ENCODE measurements around the gene DHRS12. TPM values are rescaled to one million over a fixed set of nuclear protein-coding genes. Genes with fewer than 3 reads are reported as not detected.

DHRS12 gene
- total RNA-seq, 1 donor from 2014 or later = 5.2 TPM

DNA sequence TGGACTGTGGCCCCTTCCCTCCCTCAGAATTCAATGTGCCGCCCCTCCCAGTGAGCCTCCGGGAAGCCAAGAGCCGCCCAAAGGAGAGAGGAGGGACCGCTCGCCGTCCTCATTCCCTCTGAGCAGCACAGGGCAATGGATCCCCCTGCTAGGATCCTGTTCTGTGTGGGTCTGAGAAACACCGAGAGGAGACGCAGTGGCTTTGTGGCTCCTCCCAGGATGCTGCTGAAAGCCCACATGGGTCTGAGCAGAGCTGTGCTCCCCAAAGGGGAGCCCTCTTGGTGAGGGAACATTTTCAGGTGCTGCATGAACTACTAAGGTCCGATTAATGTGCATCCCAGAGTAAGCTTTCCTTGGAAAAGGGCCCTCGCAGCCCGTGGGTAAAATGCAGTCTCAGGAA is 30.4 kb downstream of the DHRS12 start:
- H3K4me3 ChIP-seq (ENCODE audit: low read length in 3 of 3) = no peak overlapping the region

GRCh38 chr13:51772781-51773180 is 31.2 kb downstream of the DHRS12 start:
- H3K27ac ChIP-seq (ENCODE audit: low read depth, low read length) = no peak overlapping the region
- no peak overlapping the region for H3K9ac ChIP-seq (ENCODE audit: low read depth in 1 of 3, low read length in 3 of 3)
- H3K4me1 ChIP-seq (ENCODE audit: control insufficient read depth in 3 of 3, insufficient read depth in 3 of 3, low read length in 3 of 3) = peaks cover 11 to 14% (median 13%) of the 10 kb centered on the region in 3 donors
- no peaks in the 10 kb centered on the region for H3K27me3 ChIP-seq (ENCODE audit: control insufficient read depth in 3 of 3, insufficient read depth in 3 of 3, low read length in 3 of 3)
- no peaks in the 10 kb centered on the region for H3K9me3 ChIP-seq (ENCODE audit: control insufficient read depth in 3 of 3, low read length in 3 of 3)
- H3K4me3 ChIP-seq (ENCODE audit: low read length in 3 of 3) = no peak overlapping the region
- peaks cover 6 to 13% (median 13%) of the 10 kb centered on the region in 3 donors for H3K36me3 ChIP-seq (ENCODE audit: control insufficient read depth in 3 of 3, insufficient read depth in 3 of 3, low read length in 3 of 3)

More for the DNA sequence above, 30.4 kb downstream of the DHRS12 start:
- peaks cover 4 to 13% (median 9%) of the 10 kb centered on the region in 3 donors for H3K36me3 ChIP-seq (ENCODE audit: control insufficient read depth in 3 of 3, insufficient read depth in 3 of 3, low read length in 3 of 3)
- H3K4me1 ChIP-seq (ENCODE audit: control insufficient read depth in 3 of 3, insufficient read depth in 3 of 3, low read length in 3 of 3) = peaks cover 13 to 17% (median 13%) of the 10 kb centered on the region in 3 donors
- no peak overlapping the region for H3K27ac ChIP-seq (ENCODE audit: low read depth, low read length)
- H3K27me3 ChIP-seq (ENCODE audit: control insufficient read depth in 3 of 3, insufficient read depth in 3 of 3, low read length in 3 of 3) = no peaks in the 10 kb centered on the region
- H3K9me3 ChIP-seq (ENCODE audit: control insufficient read depth in 3 of 3, low read length in 3 of 3) = no peaks in the 10 kb centered on the region
- H3K9ac ChIP-seq (ENCODE audit: low read depth in 1 of 3, low read length in 3 of 3) = no peak overlapping the region

- Histone ChIP-seq H3K4me1 (ENCODE audit: control insufficient read depth in 3 of 3, insufficient read depth in 3 of 3, low read length in 3 of 3) (peaks cover 11 to 14% (median 13%) of the 10 kb centered on the region in 3 donors), H3K9ac (ENCODE audit: low read depth in 1 of 3, low read length in 3 of 3) (no peak overlapping the region), H3K27ac (ENCODE audit: low read depth, low read length) (no peak overlapping the region), H3K4me3 (ENCODE audit: low read length in 3 of 3) (no peak overlapping the region), H3K27me3 (ENCODE audit: control insufficient read depth in 3 of 3, insufficient read depth in 3 of 3, low read length in 3 of 3) (no peaks in the 10 kb centered on the region), H3K36me3 (ENCODE audit: control insufficient read depth in 3 of 3, insufficient read depth in 3 of 3, low read length in 3 of 3) (peaks cover 6 to 18% (median 13%) of the 10 kb centered on the region in 3 donors), H3K9me3 (ENCODE audit: control insufficient read depth in 3 of 3, low read length in 3 of 3) (no peaks in the 10 kb centered on the region)
These were observed 31.9 kb downstream of the DHRS12 start for GRCh38 chr13:51772105-51772455.

- Histone ChIP-seq H3K36me3 (ENCODE audit: control insufficient read depth in 3 of 3, insufficient read depth in 3 of 3, low read length in 3 of 3) (peaks cover 6 to 22% (median 13%) of the 10 kb centered on the region in 3 donors), H3K4me1 (ENCODE audit: control insufficient read depth in 3 of 3, insufficient read depth in 3 of 3, low read length in 3 of 3) (peaks cover 11 to 14% (median 13%) of the 10 kb centered on the region in 3 donors), H3K4me3 (ENCODE audit: low read length in 3 of 3) (no peak overlapping the region), H3K27ac (ENCODE audit: low read depth, low read length) (no peak overlapping the region), H3K27me3 (ENCODE audit: control insufficient read depth in 3 of 3, insufficient read depth in 3 of 3, low read length in 3 of 3) (no peaks in the 10 kb centered on the region), H3K9ac (ENCODE audit: low read depth in 1 of 3, low read length in 3 of 3) (no peak overlapping the region), H3K9me3 (ENCODE audit: control insufficient read depth in 3 of 3, low read length in 3 of 3) (no peaks in the 10 kb centered on the region)
These were observed 32.4 kb downstream of the DHRS12 start for GRCh38 chr13:51771418-51772104.

DNA sequence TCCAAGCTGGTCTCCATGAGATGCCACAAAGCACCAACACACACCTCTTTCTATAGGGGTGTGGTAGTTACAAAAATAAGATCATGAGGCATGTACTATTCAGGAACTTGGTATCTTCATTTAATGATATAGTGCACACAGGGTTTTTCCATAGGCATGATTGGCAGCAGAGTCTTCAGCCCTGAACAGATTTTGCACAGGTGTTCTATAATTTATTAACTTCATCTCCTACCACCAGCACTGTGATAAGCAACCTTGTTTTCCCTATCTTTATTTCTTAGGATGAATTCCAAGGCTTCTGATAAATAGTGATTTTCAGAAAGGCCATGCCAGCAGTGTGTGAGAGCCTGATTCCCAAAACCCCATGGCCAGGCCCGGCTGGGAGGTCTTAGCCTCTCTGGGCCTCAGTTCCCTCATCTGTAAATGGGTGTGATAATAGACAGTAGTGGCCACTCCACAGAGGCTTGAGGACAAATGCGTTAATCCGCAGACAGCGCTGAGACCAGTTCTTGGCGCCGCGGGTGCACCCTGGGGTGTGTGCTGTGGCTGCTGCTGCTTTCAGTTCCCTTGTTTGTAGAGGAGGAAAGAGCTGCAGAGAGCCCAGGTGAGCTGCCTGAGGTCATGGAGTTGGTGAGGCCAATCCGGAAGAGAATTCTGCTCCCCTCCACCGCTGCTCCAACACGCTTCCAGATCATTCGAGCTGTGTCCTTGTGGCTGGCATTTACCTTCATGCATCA is 33.1 kb downstream of the DHRS12 start:
- Histone ChIP-seq H3K4me3 (ENCODE audit: low read length in 3 of 3) (no peak overlapping the region), H3K27ac (ENCODE audit: low read depth, low read length) (no peak overlapping the region), H3K4me1 (ENCODE audit: control insufficient read depth in 3 of 3, insufficient read depth in 3 of 3, low read length in 3 of 3) (peaks cover 11 to 14% (median 13%) of the 10 kb centered on the region in 3 donors), H3K9ac (ENCODE audit: low read depth in 1 of 3, low read length in 3 of 3) (no peak overlapping the region), H3K36me3 (ENCODE audit: control insufficient read depth in 3 of 3, insufficient read depth in 3 of 3, low read length in 3 of 3) (peaks cover 6 to 25% (median 13%) of the 10 kb centered on the region in 3 donors), H3K27me3 (ENCODE audit: control insufficient read depth in 3 of 3, insufficient read depth in 3 of 3, low read length in 3 of 3) (no peaks in the 10 kb centered on the region), H3K9me3 (ENCODE audit: control insufficient read depth in 3 of 3, low read length in 3 of 3) (no peaks in the 10 kb centered on the region)

GRCh38 chr13:51770160-51770559 is 33.8 kb downstream of the DHRS12 start:
- H3K4me3 ChIP-seq (ENCODE audit: low read length in 3 of 3) = no peak overlapping the region
- H3K9me3 ChIP-seq (ENCODE audit: control insufficient read depth in 3 of 3, low read length in 3 of 3) = no peaks in the 10 kb centered on the region
- peak overlapping the region; percentile 25 for H3K27ac ChIP-seq (ENCODE audit: low read depth, low read length)
- H3K9ac ChIP-seq (ENCODE audit: low read depth in 1 of 3, low read length in 3 of 3) = no peak overlapping the region
- H3K4me1 ChIP-seq (ENCODE audit: control insufficient read depth in 3 of 3, insufficient read depth in 3 of 3, low read length in 3 of 3) = peaks cover 11 to 14% (median 13%) of the 10 kb centered on the region in 3 donors
- no peaks in the 10 kb centered on the region for H3K27me3 ChIP-seq (ENCODE audit: control insufficient read depth in 3 of 3, insufficient read depth in 3 of 3, low read length in 3 of 3)
- peaks cover 6 to 25% (median 13%) of the 10 kb centered on the region in 3 donors for H3K36me3 ChIP-seq (ENCODE audit: control insufficient read depth in 3 of 3, insufficient read depth in 3 of 3, low read length in 3 of 3)

DNA sequence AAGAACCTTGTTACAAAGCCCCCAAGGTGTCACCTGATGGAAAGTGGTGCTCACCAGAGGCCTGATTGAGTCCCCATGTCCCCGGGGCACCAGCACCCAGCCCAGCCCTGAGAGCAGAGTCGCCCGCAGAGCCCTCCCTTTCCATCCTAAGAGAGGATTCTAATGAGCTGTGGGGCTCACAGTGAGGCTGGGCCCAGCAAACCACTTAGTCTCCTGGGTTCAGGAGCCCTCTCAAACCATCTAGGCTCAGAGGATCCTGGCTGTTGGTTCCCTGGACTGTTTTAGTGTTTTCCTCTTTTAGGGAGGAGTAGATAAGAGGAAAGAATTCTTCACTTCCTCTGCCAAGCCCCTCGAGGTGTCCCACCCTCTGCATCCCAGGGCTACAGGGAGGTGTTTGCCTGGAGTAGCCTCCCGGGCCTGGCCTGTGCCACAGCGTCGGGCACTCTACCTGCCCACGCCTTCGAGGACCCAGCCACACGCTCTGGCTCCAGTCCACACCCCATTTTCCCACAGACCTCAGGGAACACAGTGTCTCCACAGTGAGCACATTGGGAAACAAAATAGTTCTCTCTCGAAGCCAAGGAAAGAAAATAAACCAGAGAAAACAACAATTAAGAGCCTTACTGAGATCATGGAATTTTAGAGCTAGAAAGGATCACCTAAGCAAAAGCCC is 34.4 kb downstream of the DHRS12 start:
- peaks cover 6 to 25% (median 13%) of the 10 kb centered on the region in 3 donors for H3K36me3 ChIP-seq (ENCODE audit: control insufficient read depth in 3 of 3, insufficient read depth in 3 of 3, low read length in 3 of 3)
- H3K4me3 ChIP-seq (ENCODE audit: low read length in 3 of 3) = no peak overlapping the region
- peaks cover 15 to 19% (median 17%) of the 10 kb centered on the region in 3 donors for H3K4me1 ChIP-seq (ENCODE audit: control insufficient read depth in 3 of 3, insufficient read depth in 3 of 3, low read length in 3 of 3)
- H3K9ac ChIP-seq (ENCODE audit: low read depth in 1 of 3, low read length in 3 of 3) = no peak overlapping the region
- no peaks in the 10 kb centered on the region for H3K27me3 ChIP-seq (ENCODE audit: control insufficient read depth in 3 of 3, insufficient read depth in 3 of 3, low read length in 3 of 3)
- H3K27ac ChIP-seq (ENCODE audit: low read depth, low read length) = no peak overlapping the region
- H3K9me3 ChIP-seq (ENCODE audit: control insufficient read depth in 3 of 3, low read length in 3 of 3) = no peaks in the 10 kb centered on the region

DNA sequence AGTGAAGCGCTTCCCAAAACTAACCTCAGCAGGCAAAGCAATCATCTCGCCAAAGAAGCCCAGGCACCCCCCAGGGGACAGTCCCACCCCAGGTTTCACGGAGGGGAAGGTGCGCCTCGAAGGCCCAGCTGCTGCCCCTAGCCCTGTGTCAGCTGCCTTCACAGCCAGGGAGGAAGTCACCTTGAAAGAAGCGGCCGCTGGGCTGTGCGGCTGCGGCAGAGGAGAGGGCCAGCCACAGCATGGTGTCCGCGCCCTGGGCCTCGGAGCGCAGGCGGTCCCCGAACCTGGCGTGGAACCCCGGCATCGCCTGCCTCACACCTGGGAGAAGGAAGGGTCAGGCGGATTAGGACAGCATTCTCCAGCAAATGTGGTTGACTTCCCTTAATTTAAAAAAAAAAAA is 35.0 kb downstream of the DHRS12 start:
- Histone ChIP-seq H3K9me3 (ENCODE audit: control insufficient read depth in 3 of 3, low read length in 3 of 3) (no peaks in the 10 kb centered on the region), H3K4me1 (ENCODE audit: control insufficient read depth in 3 of 3, insufficient read depth in 3 of 3, low read length in 3 of 3) (peaks cover 20 to 22% (median 22%) of the 10 kb centered on the region in 3 donors), H3K36me3 (ENCODE audit: control insufficient read depth in 3 of 3, insufficient read depth in 3 of 3, low read length in 3 of 3) (peaks cover 6 to 25% (median 13%) of the 10 kb centered on the region in 3 donors), H3K9ac (ENCODE audit: low read depth in 1 of 3, low read length in 3 of 3) (no peak overlapping the region), H3K27me3 (ENCODE audit: control insufficient read depth in 3 of 3, insufficient read depth in 3 of 3, low read length in 3 of 3) (no peaks in the 10 kb centered on the region), H3K4me3 (ENCODE audit: low read length in 3 of 3) (no peak overlapping the region), H3K27ac (ENCODE audit: low read depth, low read length) (no peak overlapping the region)

GRCh38 chr13:51768378-51768921 is 35.5 kb downstream of the DHRS12 start:
- peaks cover 20 to 22% (median 22%) of the 10 kb centered on the region in 3 donors for H3K4me1 ChIP-seq (ENCODE audit: control insufficient read depth in 3 of 3, insufficient read depth in 3 of 3, low read length in 3 of 3)
- no peaks in the 10 kb centered on the region for H3K9me3 ChIP-seq (ENCODE audit: control insufficient read depth in 3 of 3, low read length in 3 of 3)
- H3K27ac ChIP-seq (ENCODE audit: low read depth, low read length) = no peak overlapping the region
- no peak overlapping the region for H3K9ac ChIP-seq (ENCODE audit: low read depth in 1 of 3, low read length in 3 of 3)
- no peak overlapping the region for H3K4me3 ChIP-seq (ENCODE audit: low read length in 3 of 3)
- no peaks in the 10 kb centered on the region for H3K27me3 ChIP-seq (ENCODE audit: control insufficient read depth in 3 of 3, insufficient read depth in 3 of 3, low read length in 3 of 3)
- peaks cover 6 to 25% (median 11%) of the 10 kb centered on the region in 3 donors for H3K36me3 ChIP-seq (ENCODE audit: control insufficient read depth in 3 of 3, insufficient read depth in 3 of 3, low read length in 3 of 3)

All from skeletal muscle tissue (tissue), 4 donors.